ENCODE measurements around the gene INCA1. TPM values are rescaled to one million over a fixed set of nuclear protein-coding genes. Genes with fewer than 3 reads are reported as not detected.

Gene INCA1
- total RNA-seq, 4 donors from 2014 or later = 2.4 TPM; not detected in 3

- H3K4me1 ChIP-seq = peaks cover 0 to 19% (median 0%) of the 10 kb centered on the region in 4 donors
- H3K27me3 ChIP-seq = no peaks in the 10 kb centered on the region
- H3K36me3 ChIP-seq = peaks cover 0 to 19% (median 0%) of the 10 kb centered on the region in 3 donors
- DNase-seq = peak in 1 of 3 donors; percentile 30
- peak overlapping the region in 1 of 4 donors; percentile 66 for H3K27ac ChIP-seq
- no peak overlapping the region for H3K4me3 ChIP-seq
- H3K9me3 ChIP-seq = no peaks in the 10 kb centered on the region
- no peak for TF ChIP-seq CTCF (IDR thresholded peaks at IDR 0.05)
Observed at GRCh38 chr17:4960279-4960922, 36.9 kb downstream of the INCA1 start.

- Histone ChIP-seq H3K9me3 (no peaks in the 10 kb centered on the region), H3K36me3 (peaks cover 0 to 19% (median 0%) of the 10 kb centered on the region in 3 donors), H3K4me1 (peaks cover 0 to 18% (median 0%) of the 10 kb centered on the region in 4 donors), H3K27ac (peak overlapping the region in 2 of 4 donors; percentile 56 to 66), H3K4me3 (no peak overlapping the region), H3K27me3 (no peaks in the 10 kb centered on the region)
- TF ChIP-seq CTCF (IDR thresholded peaks at IDR 0.05) (no peak), POLR2A (IDR thresholded peaks at IDR 0.05) (no peak)
- peak in 2 of 3 donors; percentile 73 to 83 for DNase-seq
Observed at GRCh38 chr17:4959261-4959965, 37.9 kb downstream of the INCA1 start.

GRCh38 chr17:4958102-4958501 lies 39.2 kb downstream of the INCA1 start:
- DNase-seq = no peak
- peaks cover 0 to 18% (median 0%) of the 10 kb centered on the region in 4 donors for H3K4me1 ChIP-seq
- H3K27ac ChIP-seq = no peak overlapping the region
- peaks cover 0 to 19% (median 0%) of the 10 kb centered on the region in 3 donors for H3K36me3 ChIP-seq
- H3K27me3 ChIP-seq = no peaks in the 10 kb centered on the region
- no peak for TF ChIP-seq CTCF (IDR thresholded peaks at IDR 0.05)
- TF ChIP-seq POLR2A (IDR thresholded peaks at IDR 0.05) = no peak
- H3K4me3 ChIP-seq = no peak overlapping the region
- no peaks in the 10 kb centered on the region for H3K9me3 ChIP-seq

- no peaks in the 10 kb centered on the region for H3K9me3 ChIP-seq
- H3K27me3 ChIP-seq = no peaks in the 10 kb centered on the region
- H3K36me3 ChIP-seq = peaks cover 0 to 19% (median 0%) of the 10 kb centered on the region in 3 donors
- TF ChIP-seq CTCF (IDR thresholded peaks at IDR 0.05) (peak in 4 of 6 experiments; percentile 5 to 18 (median 10)), POLR2A (IDR thresholded peaks at IDR 0.05) (no peak)
- peaks cover 0 to 18% (median 0%) of the 10 kb centered on the region in 4 donors for H3K4me1 ChIP-seq
- H3K4me3 ChIP-seq = no peak overlapping the region
- peak in 1 of 3 donors; percentile 56 for DNase-seq
- no peak overlapping the region for H3K27ac ChIP-seq
Observed at GRCh38 chr17:4956493-4957061, 40.7 kb downstream of the INCA1 start.

GRCh38 chr17:4955091-4955490 lies 42.2 kb downstream of the INCA1 start:
- Histone ChIP-seq H3K4me3 (no peak overlapping the region), H3K36me3 (peaks cover 0 to 9% (median 0%) of the 10 kb centered on the region in 3 donors), H3K27me3 (no peaks in the 10 kb centered on the region), H3K27ac (no peak overlapping the region), H3K4me1 (peaks cover 4 to 25% (median 6%) of the 10 kb centered on the region in 4 donors), H3K9me3 (no peaks in the 10 kb centered on the region)
- peak in 1 of 3 donors; percentile 29 for DNase-seq
- no peak for TF ChIP-seq CTCF (IDR thresholded peaks at IDR 0.05)
- no peak for TF ChIP-seq POLR2A (IDR thresholded peaks at IDR 0.05)
